PFSK-1 (cell line): Measurements from ENCODE around the gene NCAPH2.

Source experiments
- FOXP2 ChIP-seq: optimal IDR thresholded peaks from 2 replicates; pipeline ENCODE3; 2011; ENCODE audit warnings: borderline replicate concordance, control low read depth, inconsistent platforms; ENCODE audit not compliant: insufficient read depth; ENCODE audit errors: extremely low read length, extremely low read depth
- POLR2AphosphoS5 ChIP-seq: IDR thresholded peaks from 2 replicates; pipeline ENCODE4 v1.6.1; 2012; ENCODE audit warnings: low read depth, mild to moderate bottlenecking, control low read depth, low read length, moderate library complexity
- REST ChIP-seq, 2 experiments: IDR thresholded peaks; 2 replicates each; pipeline versions ENCODE4 v1.6.1 to v1.8.0; 2011 to 2012; ENCODE audit warnings: low read depth in 2 of 2, low read length in 2 of 2, control low read depth in 1 of 2, inconsistent platforms in 1 of 2, mild to moderate bottlenecking in 1 of 2, moderate library complexity in 1 of 2; ENCODE audit not compliant: insufficient read depth in 1 of 2
- SIN3A ChIP-seq: IDR thresholded peaks from 2 replicates; pipeline ENCODE4 v1.6.1; 2012; ENCODE audit warnings: mild to moderate bottlenecking, low read length, moderate library complexity, borderline replicate concordance; ENCODE audit not compliant: insufficient read depth
- TAF1 ChIP-seq: IDR thresholded peaks from 2 replicates; pipeline ENCODE4 v1.6.1; 2012; ENCODE audit warnings: low read length, control low read depth, borderline replicate concordance; ENCODE audit not compliant: insufficient read depth

The NCAPH2 gene

GRCh38 chr22:50467341-50467740 lies 40.7 kb upstream of the NCAPH2 start:
- no peak for TF ChIP-seq TAF1
- no peak for TF ChIP-seq REST (IDR thresholded peaks at IDR 0.05; ENCODE audit: insufficient read depth in 1 of 2, low read depth in 2 of 2, low read length in 2 of 2)
- no peak for TF ChIP-seq SIN3A
- TF ChIP-seq FOXP2 = no peak
- TF ChIP-seq POLR2AphosphoS5 = no peak

DNA sequence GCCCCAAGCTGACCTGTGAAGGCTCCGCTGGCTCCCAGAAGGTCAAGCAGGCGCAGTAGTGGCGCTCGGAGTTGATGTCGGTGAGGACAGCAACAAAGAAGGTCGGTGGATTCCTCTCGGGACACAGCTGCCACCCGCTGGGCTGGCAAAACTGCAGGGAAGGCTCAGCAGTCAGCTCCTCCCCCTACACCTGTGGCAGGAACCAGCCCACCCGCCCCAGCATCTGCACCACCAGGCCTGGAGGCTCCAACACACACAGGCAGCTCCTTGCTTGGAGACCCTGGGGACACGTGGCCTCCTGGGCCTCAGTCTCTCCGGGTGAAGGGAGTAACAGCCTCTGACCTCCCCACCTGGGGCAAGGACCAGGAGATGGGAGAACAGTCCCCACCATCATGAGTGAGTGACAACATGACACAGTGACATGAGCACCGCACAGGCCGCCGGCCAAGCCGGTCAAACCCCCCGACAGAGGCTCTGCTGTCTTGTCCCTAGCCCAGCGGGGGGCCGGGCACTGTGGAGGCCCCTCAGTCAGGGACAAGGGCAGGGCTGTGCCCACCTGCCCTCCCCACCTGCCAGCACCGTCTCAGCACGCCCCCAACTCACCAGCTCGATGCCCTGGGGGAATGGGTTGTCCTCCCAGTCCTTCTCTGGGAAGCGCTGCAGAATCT lies 40.1 kb upstream of the NCAPH2 start:
- TF ChIP-seq FOXP2 (no peak), REST (IDR thresholded peaks at IDR 0.05; ENCODE audit: insufficient read depth in 1 of 2, low read depth in 2 of 2, low read length in 2 of 2) (no peak), SIN3A (no peak), TAF1 (no peak), POLR2AphosphoS5 (no peak)

GRCh38 chr22:50468626-50469025 lies 39.4 kb upstream of the NCAPH2 start:
- TF ChIP-seq TAF1 (no peak), REST (IDR thresholded peaks at IDR 0.05; ENCODE audit: insufficient read depth in 1 of 2, low read depth in 2 of 2, low read length in 2 of 2) (no peak), SIN3A (no peak), POLR2AphosphoS5 (no peak), FOXP2 (no peak)

- no peak for TF ChIP-seq SIN3A
- TF ChIP-seq FOXP2 = no peak
- no peak for TF ChIP-seq POLR2AphosphoS5
- no peak for TF ChIP-seq TAF1
- no peak for TF ChIP-seq REST (IDR thresholded peaks at IDR 0.05; ENCODE audit: insufficient read depth in 1 of 2, low read depth in 2 of 2, low read length in 2 of 2)
These were observed 38.4 kb upstream of the NCAPH2 start for GRCh38 chr22:50469377-50470305.
